Measurements from ENCODE around the gene TATDN2.

Gene TATDN2

GRCh38 chr3:10248184-10248983 is at the start of gene TATDN2:
Gene TATDN2 (plus strand): TSS chr3:10248459. CDS start chr3:10249201, 742 bp downstream.
- peak; percentile 93 for DNase-seq

GRCh38 chr3:10198761-10199649 is 49.3 kb upstream of the TATDN2 start:
- peak; percentile 78 for DNase-seq

GRCh38 chr3:10204921-10205320 is 43.3 kb upstream of the TATDN2 start:
- no peak for DNase-seq

- DNase-seq: no peak
These were observed 42.7 kb upstream of the TATDN2 start for GRCh38 chr3:10205451-10206165.

- no peak for DNase-seq
These were observed 42.1 kb upstream of the TATDN2 start for GRCh38 chr3:10206166-10206511.

- DNase-seq: no peak
These were observed 35.0 kb upstream of the TATDN2 start for GRCh38 chr3:10213156-10213792.

GRCh38 chr3:10215578-10216368 is 32.5 kb upstream of the TATDN2 start:
- no peak for DNase-seq

GRCh38 chr3:10217359-10217758 is 30.9 kb upstream of the TATDN2 start:
- DNase-seq: no peak

- DNase-seq: no peak
These were observed 28.5 kb upstream of the TATDN2 start for GRCh38 chr3:10219737-10220136.

- DNase-seq: no peak
These were observed 24.3 kb upstream of the TATDN2 start for GRCh38 chr3:10223676-10224639.

- DNase-seq: peak; percentile 83
These were observed 23.2 kb upstream of the TATDN2 start for GRCh38 chr3:10224794-10225665.

- DNase-seq: no peak
These were observed 22.0 kb upstream of the TATDN2 start for GRCh38 chr3:10226293-10226692.

GRCh38 chr3:10228248-10228950 is 19.9 kb upstream of the TATDN2 start:
- no peak for DNase-seq

GRCh38 chr3:10229576-10229975 is 18.7 kb upstream of the TATDN2 start:
- DNase-seq: no peak

GRCh38 chr3:10232137-10232536 is 16.1 kb upstream of the TATDN2 start:
- DNase-seq: no peak

- DNase-seq: no peak
These were observed 14.3 kb upstream of the TATDN2 start for GRCh38 chr3:10233988-10234387.

- no peak for DNase-seq
These were observed 13.6 kb upstream of the TATDN2 start for GRCh38 chr3:10234526-10235230.

- DNase-seq: no peak
These were observed 12.7 kb upstream of the TATDN2 start for GRCh38 chr3:10235551-10235950.

Measured in activated CD8-positive, alpha-beta memory T cell treated with anti-CD3 and anti-CD28 coated beads for 24 hours (primary cell).